8988T (cell line): ENCODE results near the gene HOXC9.

Experiments used
- DNase-seq: peaks from one replicate; pipeline ENCODE4 v3.0.0; 2011

HOXC9 gene

DNA sequence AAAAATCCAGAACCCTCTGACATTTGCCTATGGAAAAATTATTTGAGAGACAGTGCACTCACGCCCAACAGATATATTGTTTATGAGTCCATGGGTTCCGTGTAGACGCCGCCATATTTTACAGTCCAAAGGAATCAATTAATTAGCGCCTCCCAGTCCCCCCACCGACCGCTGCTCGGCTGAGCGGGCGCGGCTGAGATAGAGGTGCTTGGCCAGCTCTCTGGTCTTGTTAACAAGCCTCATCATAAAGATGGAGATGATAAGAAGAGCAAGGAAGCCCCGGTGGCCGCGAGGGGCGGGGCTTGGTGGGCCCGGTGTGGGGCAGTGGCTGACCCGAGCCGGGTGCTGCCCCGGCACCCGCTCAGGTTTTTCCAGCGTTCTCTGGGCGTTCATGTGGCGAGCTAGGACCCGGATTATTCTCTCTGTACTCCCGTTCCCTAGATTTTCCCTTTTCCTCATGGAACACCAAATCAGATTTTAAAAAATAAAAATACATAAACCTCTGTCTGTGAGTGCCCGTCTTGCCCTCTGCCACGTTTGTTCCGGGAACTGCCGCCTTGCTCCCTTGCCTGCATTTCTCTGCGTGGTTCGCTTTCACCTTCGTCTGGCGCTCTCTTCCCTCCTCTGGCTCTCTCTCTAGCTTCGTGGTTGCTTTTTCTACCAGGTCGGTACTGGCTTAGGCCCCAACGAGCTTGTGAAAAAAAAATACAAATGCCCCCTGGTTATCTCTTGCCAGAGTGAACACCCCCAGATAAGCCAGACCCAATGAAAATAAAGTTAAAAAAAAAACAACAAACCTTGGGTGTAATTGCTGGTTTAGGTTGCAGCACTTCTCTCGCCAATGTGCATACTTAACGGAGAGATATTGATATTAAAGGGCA is 36.3 kb upstream of the HOXC9 start:
- no peak for DNase-seq

DNA sequence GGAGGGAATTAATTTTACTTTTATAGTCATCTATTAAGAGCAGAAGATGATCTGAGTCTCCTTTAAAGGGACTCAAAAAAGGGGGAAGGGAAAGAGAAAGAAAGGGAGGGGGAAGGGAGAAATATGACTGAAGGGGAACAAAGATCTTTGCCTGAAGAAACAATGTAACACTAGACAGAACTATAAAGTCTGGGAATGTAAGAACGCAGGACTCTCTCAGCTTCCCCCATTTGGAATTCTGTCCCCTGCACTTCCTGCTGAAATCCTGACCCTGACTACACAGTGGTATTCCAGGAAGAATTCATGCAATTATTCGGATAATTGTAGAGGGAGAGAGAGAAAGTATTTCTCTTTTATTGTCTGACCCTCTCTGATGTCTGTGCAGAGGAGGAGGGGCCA is 35.6 kb upstream of the HOXC9 start:
- DNase-seq, result no peak

DNA sequence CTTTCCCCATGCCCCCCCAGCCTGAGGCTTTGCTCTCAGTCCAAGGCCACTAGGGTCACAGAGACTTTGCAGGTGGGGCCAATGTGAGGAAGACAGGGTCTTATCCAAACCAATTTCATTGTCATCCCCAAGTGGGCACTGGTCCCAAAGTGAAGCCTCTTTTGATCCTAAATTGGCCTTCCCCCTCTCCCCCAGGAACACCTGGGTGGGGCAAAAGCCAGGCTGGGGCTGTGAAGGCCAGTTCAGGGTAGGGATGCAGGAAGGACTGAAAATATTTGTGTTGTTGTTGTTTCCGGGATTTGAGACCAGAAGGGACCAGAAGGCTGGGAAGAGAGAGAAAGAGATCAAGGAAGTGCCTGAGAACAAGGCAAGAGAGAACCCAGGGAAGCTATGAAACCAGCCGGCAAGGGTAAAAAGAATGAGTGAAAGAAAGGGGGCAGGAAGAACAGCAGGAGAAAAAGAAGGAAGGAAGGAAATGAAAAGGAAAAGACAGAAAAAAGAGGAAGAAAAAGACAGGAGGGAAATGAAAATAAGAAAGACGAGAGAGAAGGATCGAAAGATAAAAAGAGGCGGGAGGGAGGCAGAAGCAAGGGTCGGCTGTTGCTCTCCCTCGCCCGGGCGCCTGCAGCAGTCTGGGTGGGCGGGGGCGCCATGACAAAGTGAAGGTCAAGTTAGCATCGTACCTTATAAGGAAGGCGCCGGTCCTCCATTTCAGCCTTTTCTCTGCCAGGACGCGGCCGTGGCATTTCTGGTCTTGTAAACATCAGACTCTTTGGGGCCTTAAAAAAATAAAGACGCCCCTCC is 34.5 kb upstream of the HOXC9 start:
- no peak for DNase-seq

DNA sequence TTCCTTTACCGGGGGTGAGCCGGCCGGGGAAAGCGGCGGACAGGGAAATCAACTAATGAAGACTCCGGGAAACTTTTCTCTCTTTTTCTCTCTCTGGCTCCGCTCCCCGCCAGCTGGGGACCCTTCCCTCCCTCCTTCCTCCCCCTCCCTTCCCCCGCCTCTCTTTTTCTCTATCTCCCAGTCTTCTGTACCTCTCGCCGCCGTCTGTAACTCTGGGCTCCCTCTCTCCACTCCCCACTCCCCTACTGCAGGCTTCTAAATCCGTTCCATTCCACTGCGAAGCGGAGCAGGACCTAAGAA is 33.9 kb upstream of the HOXC9 start:
- no peak for DNase-seq

DNA sequence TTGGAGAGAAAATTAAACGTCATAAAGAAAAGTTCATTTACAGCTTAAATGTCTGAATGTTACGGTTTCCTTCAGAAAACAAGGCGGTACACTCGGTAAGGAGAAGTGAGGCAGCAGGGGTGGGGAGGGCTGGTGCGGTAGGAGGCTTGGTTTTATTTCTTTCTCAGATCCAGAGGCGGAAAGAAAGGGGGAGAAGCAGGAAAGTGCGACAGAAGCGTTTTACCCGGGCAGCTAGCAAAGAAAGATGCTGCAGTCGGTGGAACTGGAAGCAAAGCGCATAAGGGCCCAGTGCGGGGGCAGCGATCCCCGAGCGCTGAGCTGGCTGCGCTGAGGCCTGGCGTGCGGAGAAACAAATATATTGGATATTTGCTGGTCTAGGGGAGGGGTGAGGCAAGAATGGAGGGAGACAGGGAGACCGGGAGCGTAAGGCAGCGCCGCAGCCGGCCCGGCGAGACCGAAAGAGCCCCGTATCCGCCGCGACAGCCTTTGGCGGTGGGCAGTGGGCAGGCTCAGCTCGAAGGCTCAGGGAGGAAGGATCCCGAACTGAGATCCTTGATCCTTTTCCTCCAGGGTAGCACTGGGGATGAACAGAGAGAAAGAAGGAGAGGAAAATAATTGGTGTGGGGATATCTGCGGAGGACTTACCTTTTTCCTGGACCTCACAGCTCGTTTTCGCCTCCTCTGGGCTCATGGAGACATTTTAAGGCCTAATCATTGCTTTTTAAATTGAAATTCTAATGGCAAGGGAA is 33.4 kb upstream of the HOXC9 start:
- no peak for DNase-seq

DNA sequence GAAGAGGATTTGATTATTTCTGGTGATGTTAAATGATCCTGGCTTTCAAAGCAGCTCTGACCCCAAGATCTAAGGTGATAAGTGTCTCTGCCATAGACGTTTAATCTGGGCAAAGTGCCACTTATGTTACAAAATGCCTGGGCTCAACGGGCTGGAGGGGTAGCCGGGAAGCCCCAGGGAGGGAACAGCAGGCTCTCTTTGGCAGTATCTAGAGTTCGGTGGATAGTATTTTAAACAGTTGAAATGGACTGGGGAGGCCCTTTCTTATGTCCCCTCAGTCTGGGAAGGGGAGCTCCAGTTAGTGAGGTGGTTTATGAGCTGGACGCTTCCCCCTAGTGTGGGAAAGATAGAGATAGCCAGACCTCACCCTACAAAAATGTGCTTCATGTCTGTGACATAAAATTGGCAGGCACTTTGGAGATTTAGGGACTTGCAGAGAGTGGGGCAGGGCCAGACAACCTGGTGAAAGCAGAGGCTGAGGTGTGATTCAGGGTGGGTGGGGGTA is 32.5 kb upstream of the HOXC9 start:
- no peak for DNase-seq

DNA sequence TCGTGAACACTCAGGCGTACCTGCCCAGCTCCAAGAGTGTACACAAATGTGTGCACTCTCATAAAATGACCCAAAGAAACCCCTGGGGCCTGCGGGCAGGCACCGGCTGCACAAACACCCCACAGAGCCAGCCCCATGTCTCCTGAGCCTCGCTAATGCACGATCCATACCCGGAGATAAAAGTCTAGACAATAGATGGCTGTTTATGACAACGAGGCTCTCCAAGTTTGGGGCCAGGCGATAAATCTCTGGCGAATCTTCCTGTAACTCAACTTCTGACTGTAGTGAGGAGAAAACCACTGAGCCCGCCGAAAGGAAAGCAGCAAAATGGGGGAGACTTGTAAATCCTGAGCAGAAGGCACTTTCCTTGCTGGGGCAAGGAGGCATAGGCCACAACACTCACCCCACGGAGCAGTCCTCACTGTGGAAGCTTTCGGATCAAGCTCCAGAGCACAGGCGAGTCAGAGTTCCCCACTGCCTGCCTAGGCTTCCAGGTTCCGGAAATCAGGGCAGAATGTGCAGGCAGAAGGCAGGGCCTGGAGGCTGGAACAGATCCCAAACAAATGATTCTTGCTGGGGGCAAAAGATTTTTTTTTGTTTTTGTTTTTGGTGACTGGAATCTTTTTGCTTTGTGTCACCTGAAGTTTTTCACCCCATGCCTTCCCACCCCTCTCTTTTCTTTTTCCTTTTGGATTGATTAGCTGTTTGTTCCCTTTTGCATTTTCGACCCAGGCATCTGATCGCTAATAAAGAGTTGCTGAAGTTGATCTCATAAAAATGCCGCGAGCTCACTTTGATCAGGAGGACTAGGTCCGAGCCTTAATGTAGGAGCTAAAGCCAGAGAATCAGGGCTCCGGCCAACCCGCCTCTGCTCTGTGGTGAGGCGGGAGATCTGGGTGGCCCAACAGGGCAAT is 31.5 kb upstream of the HOXC9 start:
- DNase-seq, result no peak

DNA sequence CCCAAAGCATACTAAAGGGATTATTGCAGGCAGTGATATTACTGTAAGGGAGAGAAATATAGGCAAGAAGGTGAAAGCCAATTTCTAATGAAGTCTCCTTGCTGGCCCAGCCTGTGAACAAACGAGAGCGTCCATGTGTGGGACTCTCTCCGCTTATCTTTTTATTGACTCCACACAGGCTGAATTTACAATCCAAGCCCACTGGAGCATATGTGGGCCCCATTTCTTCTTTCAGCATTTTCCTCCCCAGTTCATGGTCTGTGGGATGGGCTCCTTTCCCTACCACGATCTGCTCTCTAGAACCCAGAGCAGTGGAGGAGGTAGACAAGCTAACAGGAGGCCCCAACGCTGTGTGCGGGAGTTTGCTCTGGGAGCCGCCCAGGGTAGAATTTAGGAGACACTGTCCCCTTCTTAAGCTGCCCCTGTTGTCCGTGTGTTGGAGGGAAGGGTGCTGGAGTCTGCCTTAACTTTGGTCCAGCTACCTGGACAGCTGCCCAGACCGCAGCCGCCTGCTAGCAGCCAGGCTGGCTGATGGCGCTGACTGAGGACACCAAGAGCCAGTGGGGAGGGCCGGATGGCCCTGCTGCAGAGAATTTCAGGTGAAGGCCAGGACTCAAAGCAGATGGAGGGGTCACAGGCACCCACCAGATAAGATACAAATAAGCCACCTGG is 30.2 kb upstream of the HOXC9 start:
- DNase-seq, result no peak

DNA sequence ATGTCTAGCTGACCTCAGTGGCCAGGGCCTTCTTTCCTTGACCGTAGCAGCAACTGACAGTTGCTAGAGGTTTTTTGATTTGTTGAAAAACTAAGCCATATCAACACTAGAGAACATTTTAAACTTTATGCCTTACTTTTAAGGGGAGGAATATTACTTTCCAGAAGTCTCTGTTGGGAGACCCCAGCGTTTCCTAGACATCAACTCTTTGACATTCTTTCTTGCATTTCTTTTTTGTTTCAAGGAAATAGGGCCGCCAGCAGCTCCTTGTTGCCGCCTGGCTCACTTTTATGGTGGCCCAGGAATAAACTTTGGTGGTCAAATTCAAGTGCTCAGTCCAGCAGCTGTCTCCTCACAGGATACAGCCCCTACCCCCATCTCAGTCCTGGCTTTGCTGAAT is 29.5 kb upstream of the HOXC9 start:
- DNase-seq, result no peak

DNA sequence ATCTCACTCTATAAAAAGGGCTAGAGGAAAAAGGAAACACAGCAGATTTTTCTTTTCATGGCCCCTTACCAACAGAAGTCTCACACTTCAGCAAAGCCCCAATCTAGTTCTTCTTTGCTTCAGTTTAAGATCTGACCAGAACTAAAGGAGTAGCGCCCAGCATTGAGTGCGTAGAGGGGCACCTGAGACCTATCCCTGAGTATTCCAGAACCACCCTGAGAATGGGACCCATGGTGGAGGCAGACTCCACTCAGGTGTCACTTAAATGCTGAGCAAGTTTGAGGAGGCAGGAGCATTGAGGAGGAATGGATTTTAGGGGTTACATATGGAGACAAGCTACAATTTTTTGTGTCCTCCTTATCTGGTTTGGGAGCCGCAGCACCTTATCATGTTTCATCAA is 28.8 kb upstream of the HOXC9 start:
- no peak for DNase-seq

DNA sequence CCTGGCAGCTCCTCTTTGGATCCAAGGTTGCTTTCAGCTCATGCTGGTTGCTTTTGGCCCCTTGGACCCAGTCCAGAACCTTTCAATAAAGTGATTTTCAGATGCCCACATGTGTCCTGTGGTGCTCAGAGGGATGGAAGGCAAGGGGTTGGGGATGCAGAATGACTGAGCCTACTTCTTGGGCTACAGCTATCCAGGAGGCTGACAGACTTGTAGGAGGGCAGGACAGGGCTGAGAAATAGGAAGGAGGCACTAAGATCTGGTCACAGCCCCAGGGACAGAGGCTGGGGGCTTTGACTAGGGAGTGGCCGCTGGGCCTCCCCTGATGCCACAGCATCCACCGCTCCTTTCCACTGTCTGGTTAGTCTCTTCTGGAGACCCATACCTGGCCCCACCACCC is 28.3 kb upstream of the HOXC9 start:
- DNase-seq, result no peak

DNA sequence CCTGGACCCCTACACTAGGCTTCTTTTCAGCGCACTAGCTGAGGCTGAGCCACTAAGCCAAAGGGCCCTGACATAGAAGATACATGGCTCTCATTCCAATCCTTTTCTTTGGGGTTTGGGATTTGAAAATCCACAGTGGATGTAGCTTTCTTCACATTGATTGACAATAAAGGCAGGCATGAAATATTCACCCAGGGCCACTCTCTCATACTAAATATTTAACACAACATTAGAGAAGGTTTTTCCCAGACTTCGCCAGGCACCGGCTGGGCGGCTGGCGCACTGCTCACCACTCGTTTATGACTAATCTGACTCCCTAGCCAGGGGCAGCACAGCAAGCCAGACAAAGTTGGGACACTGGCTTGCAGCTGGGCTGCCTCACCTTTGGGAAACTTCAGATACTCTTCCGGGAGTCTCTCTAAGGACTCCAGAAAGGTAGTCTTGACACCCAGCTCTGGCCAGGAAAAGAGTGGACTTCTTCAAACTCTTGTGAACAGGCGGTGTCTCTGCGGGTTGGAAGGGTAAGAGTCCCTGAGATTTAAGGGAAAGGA is 27.7 kb upstream of the HOXC9 start:
- no peak for DNase-seq

DNA sequence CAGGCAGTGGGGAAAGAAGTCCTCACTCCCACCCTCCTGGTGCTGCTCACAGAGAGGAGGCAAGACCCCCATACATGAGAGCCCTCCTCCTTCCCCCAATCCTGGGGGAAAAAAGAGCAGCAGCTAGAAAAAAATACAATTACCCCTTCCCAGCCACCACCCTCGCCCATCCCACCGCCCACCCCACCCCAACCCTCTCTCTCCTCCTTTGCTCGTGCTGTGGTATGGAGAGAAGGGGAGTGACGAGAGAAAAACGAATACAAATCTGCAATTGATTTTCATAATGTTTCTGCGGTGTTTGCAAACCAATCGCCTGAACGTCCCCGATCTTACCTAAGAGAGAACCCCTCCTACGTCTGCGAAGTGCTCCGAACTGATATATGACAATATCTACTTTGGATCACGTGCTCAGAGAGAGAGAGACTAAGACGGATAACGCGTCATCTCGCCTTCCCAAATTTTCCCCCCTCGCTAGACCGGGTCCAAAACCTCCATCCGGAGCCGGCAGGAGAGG is 27.2 kb upstream of the HOXC9 start, which contains the start of gene HOXC11:
HOXC11 (plus strand) TSS at position 405 of the 514 bp plus-strand sequence. CDS start 116 bp downstream, outside the sequence.
- DNase-seq, result no peak

DNA sequence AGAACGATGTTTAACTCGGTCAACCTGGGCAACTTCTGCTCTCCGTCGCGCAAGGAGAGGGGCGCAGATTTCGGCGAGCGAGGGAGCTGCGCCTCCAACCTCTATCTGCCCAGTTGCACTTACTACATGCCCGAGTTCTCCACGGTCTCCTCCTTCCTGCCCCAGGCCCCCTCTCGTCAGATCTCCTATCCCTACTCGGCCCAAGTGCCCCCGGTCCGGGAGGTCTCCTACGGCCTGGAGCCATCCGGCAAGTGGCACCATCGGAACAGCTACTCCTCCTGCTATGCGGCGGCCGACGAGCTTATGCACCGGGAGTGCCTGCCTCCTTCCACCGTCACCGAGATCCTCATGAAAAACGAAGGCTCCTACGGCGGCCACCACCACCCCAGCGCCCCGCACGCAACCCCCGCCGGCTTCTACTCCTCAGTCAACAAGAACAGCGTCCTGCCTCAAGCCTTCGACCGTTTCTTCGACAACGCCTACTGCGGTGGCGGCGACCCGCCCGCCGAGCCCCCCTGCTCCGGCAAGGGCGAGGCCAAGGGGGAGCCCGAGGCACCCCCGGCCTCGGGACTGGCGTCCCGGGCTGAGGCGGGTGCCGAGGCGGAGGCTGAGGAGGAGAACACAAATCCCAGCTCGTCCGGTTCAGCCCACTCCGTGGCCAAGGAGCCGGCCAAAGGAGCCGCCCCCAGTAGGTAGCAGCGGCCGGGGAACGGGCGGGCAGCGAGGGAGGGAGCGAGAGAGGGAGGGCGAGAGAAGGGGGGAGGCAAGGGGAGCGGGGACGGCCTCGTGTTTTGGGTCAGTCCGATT is 26.5 kb upstream of the HOXC9 start:
- DNase-seq, result no peak

DNA sequence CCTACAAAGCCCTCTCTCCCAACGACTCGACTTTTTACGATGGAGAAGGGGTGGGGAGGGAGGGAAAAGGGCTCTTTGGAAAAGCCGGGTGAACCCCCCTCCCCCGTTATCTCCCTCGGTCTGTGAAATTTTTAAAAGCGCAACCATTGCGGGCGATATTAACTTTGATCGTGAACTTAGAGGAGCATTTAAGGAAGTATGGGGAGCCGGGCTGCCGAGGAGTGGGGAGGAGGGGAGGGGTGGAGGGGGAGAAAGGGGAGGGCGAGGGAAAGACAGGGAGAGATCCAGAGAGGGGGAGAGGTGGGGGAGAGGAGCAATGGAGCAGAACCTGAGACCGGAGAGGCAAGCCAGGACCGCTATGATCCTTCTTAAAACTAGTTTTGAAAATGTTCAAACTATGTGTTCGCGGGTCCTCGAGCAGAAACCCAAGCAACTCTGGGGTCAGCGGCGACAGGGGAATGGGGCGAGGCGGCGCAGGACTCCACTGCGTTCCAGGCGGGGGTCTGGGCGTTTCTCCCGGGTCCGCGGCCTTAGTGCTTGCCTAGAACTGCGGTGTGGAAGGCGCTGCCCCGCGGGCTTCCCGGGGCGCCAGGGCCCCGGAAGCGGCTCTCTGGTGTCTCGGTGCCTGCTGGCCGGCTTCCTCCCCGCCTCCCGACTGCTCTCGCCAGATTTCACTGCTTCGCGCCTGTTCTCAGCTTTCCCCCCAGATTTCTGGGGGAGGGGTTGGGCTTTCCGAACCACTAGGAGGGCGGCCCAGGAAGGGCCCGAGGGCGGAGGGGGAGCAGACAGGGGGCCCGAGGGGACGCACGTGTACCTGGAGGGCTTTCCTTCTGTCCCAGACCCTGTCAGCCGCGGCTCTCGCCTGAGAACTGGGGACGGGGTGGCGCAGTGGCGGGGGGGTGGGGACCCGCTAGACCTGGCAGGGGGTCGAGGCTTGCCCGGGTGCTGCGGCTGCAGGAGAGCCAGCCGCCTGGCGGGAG is 25.6 kb upstream of the HOXC9 start, which contains the start of gene HOTAIR:
HOTAIR (minus strand) TSS at position 871 of the 980 bp plus-strand sequence.
- no peak for DNase-seq

DNA sequence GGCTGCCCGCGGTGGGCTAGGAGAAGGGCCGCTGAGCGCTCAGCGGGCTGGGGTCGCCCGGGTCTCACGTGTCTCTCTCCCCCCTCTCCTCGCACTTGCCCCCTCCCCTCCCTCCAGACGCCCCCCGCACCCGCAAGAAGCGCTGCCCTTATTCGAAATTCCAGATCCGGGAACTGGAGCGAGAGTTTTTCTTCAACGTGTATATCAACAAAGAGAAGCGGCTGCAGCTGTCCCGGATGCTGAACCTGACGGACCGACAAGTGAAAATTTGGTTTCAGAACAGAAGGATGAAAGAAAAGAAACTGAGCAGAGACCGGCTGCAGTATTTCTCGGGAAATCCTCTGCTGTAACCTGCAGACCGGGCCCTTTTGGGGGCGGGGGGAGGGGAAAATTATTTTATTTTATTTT is 24.9 kb upstream of the HOXC9 start:
- DNase-seq, result no peak

DNA sequence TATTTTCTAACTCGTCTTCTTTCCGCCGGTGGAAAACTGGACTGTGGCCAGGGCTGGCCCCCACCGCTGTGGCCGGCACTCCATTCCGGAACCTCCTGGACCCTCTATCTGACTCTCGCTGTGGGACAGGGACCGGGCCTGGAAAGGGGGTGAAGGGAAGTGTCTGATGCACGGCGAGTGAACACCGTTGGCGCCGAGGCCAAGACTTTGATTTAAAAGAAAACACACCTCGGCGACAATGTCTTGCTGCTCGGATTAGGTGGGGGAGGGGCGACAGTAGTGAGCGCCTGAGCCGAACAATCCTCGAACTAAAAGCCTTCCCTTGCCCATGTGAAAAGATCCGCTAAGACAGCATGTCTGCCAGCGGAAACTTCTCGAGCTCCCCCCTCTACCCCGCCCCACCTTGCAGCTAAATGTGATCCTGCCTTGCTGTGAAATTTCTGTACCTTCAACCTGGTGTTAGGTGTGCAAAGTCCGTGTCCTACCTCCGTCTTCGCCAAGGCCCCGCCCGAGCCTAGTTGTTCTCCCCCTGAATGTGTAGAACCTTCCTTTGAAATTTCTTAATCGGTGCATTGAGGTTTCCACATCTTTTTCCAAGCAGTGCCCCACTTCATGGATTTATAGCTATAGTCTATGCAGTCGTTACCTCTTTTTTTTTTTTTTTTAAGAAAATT is 24.3 kb upstream of the HOXC9 start:
- DNase-seq, result no peak

DNA sequence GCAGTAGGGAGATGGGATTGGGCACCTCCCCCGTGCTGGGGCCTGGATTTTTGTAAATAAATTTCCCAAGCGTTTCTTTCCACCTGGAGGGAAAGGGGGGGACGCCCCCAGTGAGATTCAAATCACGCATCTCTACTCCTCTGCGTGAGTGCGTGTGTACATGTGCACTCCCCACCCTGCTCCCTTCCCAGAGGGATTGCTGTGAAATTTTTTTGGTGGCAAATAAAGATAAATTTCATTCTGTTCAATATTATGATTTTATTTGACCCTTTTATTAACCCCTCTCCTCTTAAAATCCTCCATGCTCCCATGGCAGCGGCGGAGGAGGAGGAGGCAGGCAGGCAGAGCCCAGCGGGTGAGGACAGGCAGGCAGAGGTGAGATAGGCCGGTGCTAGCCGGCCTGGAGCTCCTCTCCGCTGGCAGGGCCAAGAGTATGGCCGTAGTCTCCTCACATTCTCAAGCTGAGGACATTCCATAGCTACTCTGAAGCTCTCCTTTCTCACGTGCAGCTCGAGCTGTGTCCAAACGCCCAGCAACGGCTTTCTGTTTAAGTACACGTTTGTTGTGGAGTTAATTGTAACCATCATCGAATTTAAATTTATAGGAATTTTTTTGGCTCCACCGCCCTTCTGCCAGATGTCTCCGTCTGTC is 23.7 kb upstream of the HOXC9 start:
- DNase-seq, result no peak
